ENCODE measurements around the gene TBC1D22B.
A peak's percentile ranks its signal among the peaks of the same experiment; 100 is the strongest.

Gene TBC1D22B

GRCh38 chr6:37230104-37230503 lies 27.5 kb upstream of the TBC1D22B start:
- Mint-ChIP-seq H3K4me1 (ENCODE audit: low read depth) (peaks cover 10% of the 10 kb centered on the region), H3K27ac (no peak overlapping the region), H3K9me3 (no peaks in the 10 kb centered on the region), H3K4me3 (no peak overlapping the region), H3K36me3 (ENCODE audit: low read depth) (no peaks in the 10 kb centered on the region), H3K27me3 (no peaks in the 10 kb centered on the region)
- DNase-seq: no peak

- DNase-seq: no peak
- Mint-ChIP-seq H3K27ac (no peak overlapping the region), H3K36me3 (ENCODE audit: low read depth) (no peaks in the 10 kb centered on the region), H3K27me3 (no peaks in the 10 kb centered on the region), H3K9me3 (no peaks in the 10 kb centered on the region), H3K4me3 (no peak overlapping the region), H3K4me1 (ENCODE audit: low read depth) (peaks cover 19% of the 10 kb centered on the region)
These were observed 25.0 kb upstream of the TBC1D22B start for GRCh38 chr6:37232430-37233017.

GRCh38 chr6:37233541-37233940 lies 24.0 kb upstream of the TBC1D22B start:
- Mint-ChIP-seq H3K9me3 (no peaks in the 10 kb centered on the region), H3K4me1 (ENCODE audit: low read depth) (peaks cover 26% of the 10 kb centered on the region), H3K27ac (no peak overlapping the region), H3K36me3 (ENCODE audit: low read depth) (no peaks in the 10 kb centered on the region), H3K4me3 (no peak overlapping the region), H3K27me3 (no peaks in the 10 kb centered on the region)
- no peak for DNase-seq

- Mint-ChIP-seq H3K4me1 (ENCODE audit: low read depth) (peaks cover 39% of the 10 kb centered on the region), H3K36me3 (ENCODE audit: low read depth) (no peaks in the 10 kb centered on the region), H3K27me3 (no peaks in the 10 kb centered on the region), H3K9me3 (no peaks in the 10 kb centered on the region), H3K4me3 (no peak overlapping the region), H3K27ac (no peak overlapping the region)
- DNase-seq: no peak
These were observed 20.7 kb upstream of the TBC1D22B start for GRCh38 chr6:37236921-37237320.

- Mint-ChIP-seq H3K27me3 (no peaks in the 10 kb centered on the region), H3K4me3 (no peak overlapping the region), H3K27ac (no peak overlapping the region), H3K9me3 (no peaks in the 10 kb centered on the region), H3K4me1 (ENCODE audit: low read depth) (peaks cover 48% of the 10 kb centered on the region), H3K36me3 (ENCODE audit: low read depth) (no peaks in the 10 kb centered on the region)
- DNase-seq: no peak
These were observed 19.8 kb upstream of the TBC1D22B start for GRCh38 chr6:37237789-37238188.

- H3K4me3 Mint-ChIP-seq: no peak overlapping the region
- no peaks in the 10 kb centered on the region for H3K9me3 Mint-ChIP-seq
- H3K36me3 Mint-ChIP-seq (ENCODE audit: low read depth): no peaks in the 10 kb centered on the region
- no peaks in the 10 kb centered on the region for H3K27me3 Mint-ChIP-seq
- DNase-seq: no peak
- peaks cover 50% of the 10 kb centered on the region for H3K4me1 Mint-ChIP-seq (ENCODE audit: low read depth)
- H3K27ac Mint-ChIP-seq: no peak overlapping the region
These were observed 19.2 kb upstream of the TBC1D22B start for GRCh38 chr6:37238381-37238780.

GRCh38 chr6:37239526-37239925 lies 18.0 kb upstream of the TBC1D22B start:
- Mint-ChIP-seq H3K27ac (peak overlapping the region; percentile 95), H3K9me3 (no peaks in the 10 kb centered on the region)
- no peak for DNase-seq

GRCh38 chr6:37239950-37240713 lies 17.4 kb upstream of the TBC1D22B start:
- H3K27me3 Mint-ChIP-seq: no peaks in the 10 kb centered on the region
- H3K4me1 Mint-ChIP-seq (ENCODE audit: low read depth): peaks cover 50% of the 10 kb centered on the region
- peak overlapping the region; percentile 95 for H3K27ac Mint-ChIP-seq
- no peaks in the 10 kb centered on the region for H3K9me3 Mint-ChIP-seq
- H3K4me3 Mint-ChIP-seq: peak overlapping the region; percentile 35
- no peaks in the 10 kb centered on the region for H3K36me3 Mint-ChIP-seq (ENCODE audit: low read depth)
- peak; percentile 81 for DNase-seq

More at GRCh38 chr6:37239526-37239925, 18.0 kb upstream of the TBC1D22B start:
- Mint-ChIP-seq H3K36me3 (ENCODE audit: low read depth) (no peaks in the 10 kb centered on the region), H3K4me3 (peak overlapping the region; percentile 35), H3K27me3 (no peaks in the 10 kb centered on the region), H3K4me1 (ENCODE audit: low read depth) (peaks cover 50% of the 10 kb centered on the region)

- Mint-ChIP-seq H3K9me3 (no peaks in the 10 kb centered on the region), H3K36me3 (ENCODE audit: low read depth) (no peaks in the 10 kb centered on the region), H3K4me1 (ENCODE audit: low read depth) (peaks cover 50% of the 10 kb centered on the region), H3K27ac (peak overlapping the region; percentile 77), H3K4me3 (no peak overlapping the region), H3K27me3 (no peaks in the 10 kb centered on the region)
- no peak for DNase-seq
These were observed 16.4 kb upstream of the TBC1D22B start for GRCh38 chr6:37241131-37241530.

- DNase-seq: no peak
- H3K4me1 Mint-ChIP-seq (ENCODE audit: low read depth): peaks cover 47% of the 10 kb centered on the region
- H3K36me3 Mint-ChIP-seq (ENCODE audit: low read depth): no peaks in the 10 kb centered on the region
- H3K9me3 Mint-ChIP-seq: no peaks in the 10 kb centered on the region
- no peak overlapping the region for H3K27ac Mint-ChIP-seq
- no peak overlapping the region for H3K4me3 Mint-ChIP-seq
- H3K27me3 Mint-ChIP-seq: no peaks in the 10 kb centered on the region
These were observed 15.7 kb upstream of the TBC1D22B start for GRCh38 chr6:37241775-37242428.

- no peak overlapping the region for H3K4me3 Mint-ChIP-seq
- H3K27me3 Mint-ChIP-seq: no peaks in the 10 kb centered on the region
- peak overlapping the region; percentile 42 for H3K27ac Mint-ChIP-seq
- H3K36me3 Mint-ChIP-seq (ENCODE audit: low read depth): no peaks in the 10 kb centered on the region
- H3K9me3 Mint-ChIP-seq: no peaks in the 10 kb centered on the region
- no peak for DNase-seq
- peaks cover 41% of the 10 kb centered on the region for H3K4me1 Mint-ChIP-seq (ENCODE audit: low read depth)
These were observed 15.0 kb upstream of the TBC1D22B start for GRCh38 chr6:37242429-37243052.

- Mint-ChIP-seq H3K36me3 (ENCODE audit: low read depth) (no peaks in the 10 kb centered on the region), H3K4me1 (ENCODE audit: low read depth) (peaks cover 37% of the 10 kb centered on the region), H3K4me3 (no peak overlapping the region), H3K27ac (no peak overlapping the region), H3K9me3 (no peaks in the 10 kb centered on the region), H3K27me3 (no peaks in the 10 kb centered on the region)
- DNase-seq: no peak
These were observed 14.3 kb upstream of the TBC1D22B start for GRCh38 chr6:37243131-37243815.

- H3K4me1 Mint-ChIP-seq (ENCODE audit: low read depth): peaks cover 32% of the 10 kb centered on the region
- H3K27me3 Mint-ChIP-seq: no peaks in the 10 kb centered on the region
- H3K36me3 Mint-ChIP-seq (ENCODE audit: low read depth): no peaks in the 10 kb centered on the region
- no peak for DNase-seq
- no peak overlapping the region for H3K27ac Mint-ChIP-seq
- no peaks in the 10 kb centered on the region for H3K9me3 Mint-ChIP-seq
- no peak overlapping the region for H3K4me3 Mint-ChIP-seq
These were observed 13.7 kb upstream of the TBC1D22B start for GRCh38 chr6:37243816-37244370.

Measured in activated T-cell treated with anti-CD3 and anti-CD28 coated beads, Interleukin-2, amount 50 U/mL, for 24 hours (primary cell).